ENCODE measurements around the gene AGPS. TPM values are rescaled to one million over a fixed set of nuclear protein-coding genes. Genes with fewer than 3 reads are reported as not detected.
A peak's percentile ranks its signal among the peaks of the same experiment; 100 is the strongest.

AGPS gene
- total and polyA plus RNA-seq, 2 of the 13 experiments (the other 11 are each of a cell fraction or from before 2014, with no cell fraction given): 39.4 to 99.0 TPM

DNA sequence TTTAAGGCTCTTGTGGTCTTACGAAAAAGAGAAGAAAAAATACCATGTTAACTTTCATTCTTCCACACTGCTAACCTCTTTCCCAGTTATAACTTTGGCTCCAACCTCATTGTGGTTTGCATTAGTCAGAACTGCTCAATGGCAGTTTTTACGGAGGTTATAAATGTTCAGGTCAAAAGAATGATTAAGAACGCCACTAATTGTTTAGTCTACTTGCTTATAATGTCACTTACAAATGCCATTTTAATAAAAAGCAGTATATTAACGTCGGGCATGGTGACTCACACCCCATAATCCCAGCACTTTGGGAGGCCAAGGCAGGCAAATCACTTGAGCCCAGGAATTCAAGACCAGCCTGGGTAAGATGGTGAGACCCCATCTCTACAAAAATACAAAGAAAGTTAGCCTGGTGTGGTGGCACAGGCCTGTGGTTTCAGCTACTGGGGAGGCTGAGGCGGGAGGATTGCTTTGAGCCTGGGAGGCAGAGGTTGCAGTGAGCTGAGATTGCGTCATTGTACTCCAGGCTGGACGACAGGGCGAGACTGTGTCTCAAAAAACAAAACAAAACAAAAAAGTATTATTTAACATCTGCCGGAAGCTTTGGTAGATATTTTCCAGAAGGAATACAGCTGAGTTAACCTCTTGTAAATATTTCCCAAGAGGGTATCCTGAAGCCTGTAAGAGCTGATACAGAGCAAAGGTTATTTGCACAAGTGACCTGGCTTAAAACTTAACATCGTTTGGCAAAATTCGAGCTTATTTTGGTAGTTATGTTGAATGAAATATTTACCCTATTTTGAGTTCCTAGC lies 5.1 kb downstream of the AGPS start (continued):
- TF ChIP-seq NFATC3 (CRISPR knock-in tag; IDR thresholded peaks at IDR 0.05) (peak; percentile 76; the same call in 1 of the 2 replicates), ZNF451 (CRISPR knock-in tag; IDR thresholded peaks at IDR 0.05) (peak; percentile 49; the same call in 1 of the 2 replicates), PPARG (CRISPR knock-in tag; conservative IDR thresholded peaks at IDR 0.05) (peak; percentile 99), ZNF713 (CRISPR knock-in tag; IDR thresholded peaks at IDR 0.05) (no peak), ZNF775 (CRISPR knock-in tag; IDR thresholded peaks at IDR 0.05; ENCODE audit: borderline replicate concordance) (no peak), GFI1 (CRISPR knock-in tag; IDR thresholded peaks at IDR 0.05; ENCODE audit: borderline replicate concordance) (peak; percentile 99), GATAD2A (CRISPR knock-in tag; IDR thresholded peaks at IDR 0.05) (peak; percentile 99), ZNF543 (CRISPR knock-in tag; IDR thresholded peaks at IDR 0.05) (no peak; the same call in 1 of the 2 replicates), DNMT1 (CRISPR knock-in tag; IDR thresholded peaks at IDR 0.05) (no peak), ZNF138 (CRISPR knock-in tag; IDR thresholded peaks at IDR 0.05; ENCODE audit: low read depth) (no peak), ZNF124 (CRISPR knock-in tag; IDR thresholded peaks at IDR 0.05) (peak; percentile 85; the same call in 1 of the 2 replicates), SAP130 (CRISPR knock-in tag; IDR thresholded peaks at IDR 0.05; ENCODE audit: low read depth) (no peak; the same call in none of the 2 replicates), KLF15 (CRISPR knock-in tag; IDR thresholded peaks at IDR 0.05; ENCODE audit: borderline replicate concordance) (0 out of 2 replicates have a peak, but pooled peaks have one; percentile 45), JDP2 (CRISPR knock-in tag; IDR thresholded peaks at IDR 0.05; ENCODE audit: borderline replicate concordance) (peak; percentile 28; the same call in 1 of the 2 replicates), ONECUT2 (CRISPR knock-in tag; IDR thresholded peaks at IDR 0.05) (no peak; the same call in 1 of the 2 replicates)
- TF ChIP-seq, protein P1, sequence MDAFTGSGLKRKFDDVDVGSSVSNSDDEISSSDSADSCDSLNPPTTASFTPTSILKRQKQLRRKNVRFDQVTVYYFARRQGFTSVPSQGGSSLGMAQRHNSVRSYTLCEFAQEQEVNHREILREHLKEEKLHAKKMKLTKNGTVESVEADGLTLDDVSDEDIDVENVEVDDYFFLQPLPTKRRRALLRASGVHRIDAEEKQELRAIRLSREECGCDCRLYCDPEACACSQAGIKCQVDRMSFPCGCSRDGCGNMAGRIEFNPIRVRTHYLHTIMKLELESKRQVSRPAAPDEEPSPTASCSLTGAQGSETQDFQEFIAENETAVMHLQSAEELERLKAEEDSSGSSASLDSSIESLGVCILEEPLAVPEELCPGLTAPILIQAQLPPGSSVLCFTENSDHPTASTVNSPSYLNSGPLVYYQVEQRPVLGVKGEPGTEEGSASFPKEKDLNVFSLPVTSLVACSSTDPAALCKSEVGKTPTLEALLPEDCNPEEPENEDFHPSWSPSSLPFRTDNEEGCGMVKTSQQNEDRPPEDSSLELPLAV (CRISPR knock-in tag; conservative IDR thresholded peaks at IDR 0.05; ENCODE audit: low read depth): no peak
- TF ChIP-seq, protein P2, sequence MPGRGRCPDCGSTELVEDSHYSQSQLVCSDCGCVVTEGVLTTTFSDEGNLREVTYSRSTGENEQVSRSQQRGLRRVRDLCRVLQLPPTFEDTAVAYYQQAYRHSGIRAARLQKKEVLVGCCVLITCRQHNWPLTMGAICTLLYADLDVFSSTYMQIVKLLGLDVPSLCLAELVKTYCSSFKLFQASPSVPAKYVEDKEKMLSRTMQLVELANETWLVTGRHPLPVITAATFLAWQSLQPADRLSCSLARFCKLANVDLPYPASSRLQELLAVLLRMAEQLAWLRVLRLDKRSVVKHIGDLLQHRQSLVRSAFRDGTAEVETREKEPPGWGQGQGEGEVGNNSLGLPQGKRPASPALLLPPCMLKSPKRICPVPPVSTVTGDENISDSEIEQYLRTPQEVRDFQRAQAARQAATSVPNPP (CRISPR knock-in tag; IDR thresholded peaks at IDR 0.05): peak; percentile 95
- TF ChIP-seq, protein P3, sequence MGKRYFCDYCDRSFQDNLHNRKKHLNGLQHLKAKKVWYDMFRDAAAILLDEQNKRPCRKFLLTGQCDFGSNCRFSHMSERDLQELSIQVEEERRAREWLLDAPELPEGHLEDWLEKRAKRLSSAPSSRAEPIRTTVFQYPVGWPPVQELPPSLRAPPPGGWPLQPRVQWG (CRISPR knock-in tag; IDR thresholded peaks at IDR 0.05; ENCODE audit: borderline replicate concordance, low read depth): no peak
- TF ChIP-seq, protein P4, sequence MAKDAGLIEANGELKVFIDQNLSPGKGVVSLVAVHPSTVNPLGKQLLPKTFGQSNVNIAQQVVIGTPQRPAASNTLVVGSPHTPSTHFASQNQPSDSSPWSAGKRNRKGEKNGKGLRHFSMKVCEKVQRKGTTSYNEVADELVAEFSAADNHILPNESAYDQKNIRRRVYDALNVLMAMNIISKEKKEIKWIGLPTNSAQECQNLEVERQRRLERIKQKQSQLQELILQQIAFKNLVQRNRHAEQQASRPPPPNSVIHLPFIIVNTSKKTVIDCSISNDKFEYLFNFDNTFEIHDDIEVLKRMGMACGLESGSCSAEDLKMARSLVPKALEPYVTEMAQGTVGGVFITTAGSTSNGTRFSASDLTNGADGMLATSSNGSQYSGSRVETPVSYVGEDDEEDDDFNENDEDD (CRISPR knock-in tag; IDR thresholded peaks at IDR 0.05; ENCODE audit: borderline replicate concordance): no peak
- TF ChIP-seq, protein P5, sequence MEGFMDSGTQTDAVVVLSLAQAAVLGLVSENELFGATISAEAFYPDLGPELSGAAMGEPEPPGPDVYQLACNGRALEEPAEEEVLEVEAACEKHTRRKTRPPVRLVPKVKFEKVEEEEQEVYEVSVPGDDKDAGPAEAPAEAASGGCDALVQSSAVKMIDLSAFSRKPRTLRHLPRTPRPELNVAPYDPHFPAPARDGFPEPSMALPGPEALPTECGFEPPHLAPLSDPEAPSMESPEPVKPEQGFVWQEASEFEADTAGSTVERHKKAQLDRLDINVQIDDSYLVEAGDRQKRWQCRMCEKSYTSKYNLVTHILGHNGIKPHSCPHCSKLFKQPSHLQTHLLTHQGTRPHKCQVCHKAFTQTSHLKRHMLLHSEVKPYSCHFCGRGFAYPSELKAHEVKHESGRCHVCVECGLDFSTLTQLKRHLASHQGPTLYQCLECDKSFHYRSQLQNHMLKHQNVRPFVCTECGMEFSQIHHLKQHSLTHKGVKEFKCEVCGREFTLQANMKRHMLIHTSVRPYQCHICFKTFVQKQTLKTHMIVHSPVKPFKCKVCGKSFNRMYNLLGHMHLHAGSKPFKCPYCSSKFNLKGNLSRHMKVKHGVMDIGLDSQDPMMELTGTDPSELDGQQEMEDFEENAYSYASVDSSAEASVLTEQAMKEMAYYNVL (CRISPR knock-in tag; IDR thresholded peaks at IDR 0.05; ENCODE audit: borderline replicate concordance): peak; percentile 98
- TF ChIP-seq, protein P6, sequence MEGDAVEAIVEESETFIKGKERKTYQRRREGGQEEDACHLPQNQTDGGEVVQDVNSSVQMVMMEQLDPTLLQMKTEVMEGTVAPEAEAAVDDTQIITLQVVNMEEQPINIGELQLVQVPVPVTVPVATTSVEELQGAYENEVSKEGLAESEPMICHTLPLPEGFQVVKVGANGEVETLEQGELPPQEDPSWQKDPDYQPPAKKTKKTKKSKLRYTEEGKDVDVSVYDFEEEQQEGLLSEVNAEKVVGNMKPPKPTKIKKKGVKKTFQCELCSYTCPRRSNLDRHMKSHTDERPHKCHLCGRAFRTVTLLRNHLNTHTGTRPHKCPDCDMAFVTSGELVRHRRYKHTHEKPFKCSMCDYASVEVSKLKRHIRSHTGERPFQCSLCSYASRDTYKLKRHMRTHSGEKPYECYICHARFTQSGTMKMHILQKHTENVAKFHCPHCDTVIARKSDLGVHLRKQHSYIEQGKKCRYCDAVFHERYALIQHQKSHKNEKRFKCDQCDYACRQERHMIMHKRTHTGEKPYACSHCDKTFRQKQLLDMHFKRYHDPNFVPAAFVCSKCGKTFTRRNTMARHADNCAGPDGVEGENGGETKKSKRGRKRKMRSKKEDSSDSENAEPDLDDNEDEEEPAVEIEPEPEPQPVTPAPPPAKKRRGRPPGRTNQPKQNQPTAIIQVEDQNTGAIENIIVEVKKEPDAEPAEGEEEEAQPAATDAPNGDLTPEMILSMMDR (CRISPR knock-in tag; IDR thresholded peaks at IDR 0.05): 0 out of 2 replicates have a peak, but pooled peaks have one; percentile 10
